ENCODE data around the gene RPL36.
A peak's percentile ranks its signal among the peaks of the same experiment; 100 is the strongest.
"Not testable (repeated sequence)": the region's sequence is repeated elsewhere in the genome, so short reads cannot be mapped to it uniquely, and the experiment has no call there.

Gene RPL36

DNA sequence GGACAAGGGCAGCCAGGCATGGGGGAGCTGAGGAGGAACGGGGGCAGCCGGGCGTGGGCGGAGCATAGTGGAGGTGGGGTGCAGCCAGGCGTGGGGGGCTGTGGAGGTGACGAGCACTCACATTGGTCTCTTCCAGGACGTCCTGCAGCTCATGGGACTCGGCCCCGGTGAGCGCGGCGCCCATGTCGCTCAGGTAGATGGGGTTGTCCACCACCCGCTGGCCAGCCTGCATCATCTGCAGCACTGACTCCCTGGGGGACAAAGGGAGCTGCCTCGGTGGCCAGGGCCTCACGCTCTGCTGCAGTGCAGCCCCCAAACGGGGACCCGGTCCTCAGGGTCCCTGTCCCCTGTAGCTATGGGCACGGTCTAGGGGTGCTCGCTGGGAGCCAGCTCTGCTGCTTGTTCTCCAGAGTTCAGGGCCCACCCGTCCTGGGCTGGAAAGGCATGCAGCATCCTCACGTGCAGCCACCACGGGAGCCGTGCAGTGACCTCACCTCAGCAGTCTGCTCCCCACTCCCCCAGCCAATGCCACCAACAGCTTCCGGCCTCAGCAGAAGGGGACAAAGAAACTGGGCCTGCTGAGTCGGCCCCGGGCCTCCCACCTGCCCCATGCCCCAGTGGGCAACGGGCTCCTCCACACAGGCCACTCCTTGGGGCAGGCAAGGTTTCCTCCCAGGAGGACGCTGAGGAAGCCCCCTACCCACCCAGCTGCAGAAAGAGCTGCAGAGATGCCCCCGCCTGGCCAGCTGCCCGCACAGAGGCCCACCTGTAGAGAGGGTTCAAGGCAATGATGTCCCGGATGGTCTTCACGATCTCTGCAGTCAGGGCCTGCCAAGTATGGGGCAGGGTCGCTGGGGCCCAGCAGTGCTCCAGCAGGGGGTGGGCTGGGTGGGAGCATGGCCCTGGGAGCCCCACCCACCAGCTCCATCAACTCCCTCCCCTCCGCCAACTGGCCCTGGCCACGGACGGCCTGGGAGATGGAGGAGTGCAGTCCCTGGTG lies 17.8 kb downstream of the RPL36 start:
- DNase-seq: no peak

DNA sequence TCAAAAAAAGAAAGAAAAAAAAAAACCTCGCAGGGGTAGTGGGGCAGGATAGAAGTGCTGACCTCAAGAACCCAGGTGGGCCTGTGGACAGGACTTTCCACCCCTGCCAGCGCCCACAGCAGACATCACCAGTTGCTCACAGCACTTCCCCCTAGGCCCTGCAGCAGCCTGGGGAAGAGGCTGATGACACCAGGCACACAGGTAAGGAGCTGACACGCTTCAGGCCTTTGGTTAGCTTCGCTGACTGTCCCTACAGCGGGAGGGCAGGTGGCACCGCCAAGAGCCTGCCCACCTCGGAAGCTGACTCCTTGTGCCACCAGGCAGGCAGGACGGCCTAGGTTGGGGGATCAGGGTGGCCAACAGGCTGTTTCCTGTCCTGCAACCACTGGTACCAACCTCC lies 20.9 kb downstream of the RPL36 start:
- DNase-seq: no peak

DNA sequence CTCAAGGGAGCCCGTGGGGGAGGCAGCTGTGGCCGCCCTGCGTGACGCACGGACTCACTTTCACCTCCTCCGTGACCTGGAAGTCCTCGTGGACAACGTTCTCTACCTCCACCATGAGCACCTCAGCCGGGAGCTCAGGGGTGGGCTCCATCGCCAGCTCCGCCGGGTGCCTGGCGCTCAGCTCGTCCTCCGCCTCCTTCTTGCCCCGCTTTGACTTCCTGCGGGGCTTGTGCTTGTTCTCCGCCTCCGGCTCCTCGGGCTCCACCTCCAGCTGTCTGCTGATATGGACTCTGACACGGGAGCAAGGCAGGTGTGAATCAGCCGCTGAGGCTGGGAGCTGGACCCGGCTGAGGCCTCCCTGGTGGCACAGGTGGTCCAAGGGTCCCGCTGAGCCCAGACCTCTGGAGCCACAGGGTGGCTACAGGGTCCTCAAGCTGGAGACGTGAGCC lies 21.6 kb downstream of the RPL36 start:
- no peak for DNase-seq

DNA sequence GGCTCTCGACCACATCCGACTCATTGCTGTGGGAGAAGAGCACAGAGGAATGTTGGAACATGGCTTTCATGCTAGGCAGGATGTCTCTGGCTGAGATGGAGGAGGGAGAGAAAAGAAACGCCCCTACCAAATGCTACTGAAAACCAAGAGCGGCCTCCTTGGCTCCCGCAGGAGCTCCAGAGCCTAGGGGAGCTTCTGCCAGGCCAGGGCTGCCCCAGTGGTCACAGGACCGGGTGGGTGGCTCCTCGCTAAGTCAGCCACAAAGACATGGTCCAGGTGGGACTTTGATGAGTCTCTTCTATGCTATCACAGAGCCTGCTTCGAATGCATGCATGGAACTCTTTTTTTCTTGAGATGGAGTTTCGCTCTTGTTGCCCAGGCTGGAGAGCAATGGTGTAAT lies 23.1 kb downstream of the RPL36 start:
- DNase-seq: no peak

DNA sequence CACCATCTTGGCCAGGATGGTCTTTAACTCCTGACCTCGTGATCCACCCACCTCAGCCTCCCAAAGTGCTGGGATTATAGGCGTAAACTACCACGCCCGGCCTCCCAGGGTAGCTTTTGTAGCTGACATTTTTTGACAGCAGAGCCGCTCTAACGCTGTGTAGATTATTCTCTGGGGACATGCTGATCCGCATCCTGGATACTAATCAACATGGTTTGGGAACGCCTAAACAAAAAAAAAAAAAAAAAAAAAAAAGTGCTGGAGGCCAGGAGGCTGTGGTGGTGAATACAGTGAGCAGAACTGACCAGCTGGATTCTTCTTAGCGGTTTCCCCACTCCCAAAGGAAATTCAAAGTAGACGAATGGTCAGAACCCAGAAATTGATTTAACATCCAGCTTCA lies 24.7 kb downstream of the RPL36 start:
- no peak for DNase-seq

DNA sequence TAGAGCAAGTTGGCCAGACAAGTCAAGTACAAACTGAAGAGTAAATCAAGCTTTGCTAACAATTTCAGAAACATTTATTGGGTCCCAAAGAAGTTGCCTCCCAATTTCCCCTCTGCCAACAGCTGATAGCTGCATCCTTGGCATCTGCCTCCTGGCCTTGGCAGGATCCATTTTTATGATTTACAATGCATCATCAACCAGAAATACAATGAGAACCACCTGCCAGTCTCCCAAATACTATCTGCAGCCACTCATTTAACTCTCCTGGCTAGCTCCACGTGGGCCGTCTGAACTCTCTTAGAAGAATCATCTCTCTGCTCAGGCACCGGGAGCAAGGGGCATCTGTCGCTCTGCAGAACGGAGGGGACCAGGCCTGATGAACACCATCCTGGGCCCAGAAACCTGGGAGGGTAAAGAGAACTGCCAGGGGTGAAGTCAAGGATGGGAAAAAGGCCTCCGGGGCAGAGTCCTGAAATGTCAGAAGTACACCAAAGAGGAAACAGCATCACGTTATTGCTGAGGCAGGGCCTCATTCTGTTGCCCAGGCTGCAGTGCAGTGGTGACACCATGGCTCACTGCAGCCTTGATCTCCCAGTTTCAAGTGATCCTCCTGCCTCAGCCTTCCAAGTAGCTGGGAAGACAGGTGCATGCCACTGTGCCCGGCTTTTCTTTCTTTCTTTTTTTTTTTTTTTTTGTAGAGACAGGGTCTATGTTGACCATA lies 27.3 kb downstream of the RPL36 start:
- no peak for DNase-seq

DNA sequence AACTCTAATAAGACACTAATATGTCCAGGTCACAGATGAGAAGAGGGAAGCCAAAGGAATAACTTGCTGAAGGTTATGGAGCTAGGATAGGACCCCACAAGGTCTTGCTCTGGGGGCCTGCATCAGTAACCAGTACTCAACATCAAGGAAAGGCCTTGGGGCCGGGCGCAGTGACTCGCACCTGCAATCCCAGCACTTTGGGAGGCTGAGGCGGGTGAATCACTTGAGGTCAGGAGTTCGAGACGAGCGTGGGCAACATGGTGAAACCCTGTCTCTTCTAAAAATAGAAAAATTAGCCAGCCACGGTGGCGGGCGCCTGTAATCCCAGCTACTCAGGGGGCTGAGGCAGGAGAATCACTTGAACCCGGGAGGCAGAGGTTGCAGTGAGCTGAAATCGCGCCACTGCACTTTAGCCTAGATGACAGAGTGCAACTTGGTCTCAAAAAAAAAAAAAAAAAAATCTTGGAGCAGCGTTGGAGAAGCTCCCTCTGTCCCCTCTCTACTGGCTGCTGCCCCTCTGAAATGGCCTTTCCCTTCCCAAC lies 28.0 kb downstream of the RPL36 start:
- no peak for DNase-seq

DNA sequence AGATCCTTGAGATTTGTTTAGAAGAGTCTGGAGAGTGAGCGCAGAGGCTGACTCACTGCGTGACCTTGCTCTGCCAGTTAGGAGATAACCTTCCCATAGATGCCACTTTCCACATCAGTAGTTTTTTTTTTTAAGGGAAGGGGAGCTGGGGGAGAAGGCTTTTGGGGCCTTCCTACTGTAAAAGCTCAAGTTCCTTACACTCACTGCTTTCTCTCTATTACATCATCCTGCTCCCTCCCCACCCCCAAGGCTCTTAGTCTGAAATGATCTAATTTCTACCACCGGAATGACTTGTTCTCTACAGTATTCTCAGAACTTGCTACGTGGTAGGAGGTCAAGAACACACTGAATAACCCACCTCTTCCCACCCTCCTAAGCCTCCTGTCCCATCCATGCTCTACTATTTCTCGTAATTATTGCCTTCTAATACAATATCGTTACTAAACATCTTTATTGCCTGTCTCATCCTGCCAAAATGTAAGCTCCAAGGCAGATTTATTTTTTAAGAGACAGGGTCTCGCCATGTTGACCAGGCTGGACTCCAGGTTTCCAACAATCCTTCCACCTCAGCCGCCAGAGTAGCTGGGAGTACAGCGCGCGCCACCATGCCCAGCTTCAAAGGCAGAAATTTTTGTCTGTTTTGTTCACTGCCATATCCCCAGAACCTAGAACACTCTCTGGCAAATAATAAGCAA lies 28.6 kb downstream of the RPL36 start:
- no peak for DNase-seq

DNA sequence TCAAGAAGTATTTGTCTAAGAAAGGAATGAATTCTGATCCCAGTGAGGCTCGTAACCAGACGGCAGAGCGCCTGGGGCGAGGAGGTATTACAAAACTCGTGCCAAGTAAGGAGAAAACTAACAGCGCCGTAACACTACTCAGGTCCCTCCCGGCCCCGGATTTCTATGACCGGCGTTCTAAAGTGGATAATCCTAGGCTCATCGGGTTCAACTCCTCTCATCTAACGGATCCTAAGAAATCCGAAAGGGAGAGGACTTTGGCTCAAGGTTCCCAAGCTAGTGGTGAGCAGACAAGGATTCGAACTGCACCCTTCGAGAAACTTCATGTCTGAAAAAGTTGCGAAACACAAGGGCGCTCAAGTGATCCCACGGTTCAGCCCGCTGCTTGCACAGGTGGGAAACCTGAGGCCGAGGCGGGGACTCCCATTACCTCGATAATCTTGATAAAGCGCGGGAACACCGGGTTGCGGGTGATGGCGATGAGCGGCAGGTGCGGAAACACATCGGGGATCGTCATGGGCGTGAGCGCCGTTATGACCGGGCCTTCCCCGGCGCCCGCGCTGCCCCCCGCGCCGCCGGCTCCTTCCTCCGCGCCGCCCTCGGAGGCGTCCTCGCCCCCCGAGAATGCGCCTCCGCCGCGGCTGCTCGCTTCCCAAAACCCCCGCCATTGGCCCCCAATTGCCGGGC lies 29.3 kb downstream of the RPL36 start:
- peak; percentile 8 for DNase-seq

DNA sequence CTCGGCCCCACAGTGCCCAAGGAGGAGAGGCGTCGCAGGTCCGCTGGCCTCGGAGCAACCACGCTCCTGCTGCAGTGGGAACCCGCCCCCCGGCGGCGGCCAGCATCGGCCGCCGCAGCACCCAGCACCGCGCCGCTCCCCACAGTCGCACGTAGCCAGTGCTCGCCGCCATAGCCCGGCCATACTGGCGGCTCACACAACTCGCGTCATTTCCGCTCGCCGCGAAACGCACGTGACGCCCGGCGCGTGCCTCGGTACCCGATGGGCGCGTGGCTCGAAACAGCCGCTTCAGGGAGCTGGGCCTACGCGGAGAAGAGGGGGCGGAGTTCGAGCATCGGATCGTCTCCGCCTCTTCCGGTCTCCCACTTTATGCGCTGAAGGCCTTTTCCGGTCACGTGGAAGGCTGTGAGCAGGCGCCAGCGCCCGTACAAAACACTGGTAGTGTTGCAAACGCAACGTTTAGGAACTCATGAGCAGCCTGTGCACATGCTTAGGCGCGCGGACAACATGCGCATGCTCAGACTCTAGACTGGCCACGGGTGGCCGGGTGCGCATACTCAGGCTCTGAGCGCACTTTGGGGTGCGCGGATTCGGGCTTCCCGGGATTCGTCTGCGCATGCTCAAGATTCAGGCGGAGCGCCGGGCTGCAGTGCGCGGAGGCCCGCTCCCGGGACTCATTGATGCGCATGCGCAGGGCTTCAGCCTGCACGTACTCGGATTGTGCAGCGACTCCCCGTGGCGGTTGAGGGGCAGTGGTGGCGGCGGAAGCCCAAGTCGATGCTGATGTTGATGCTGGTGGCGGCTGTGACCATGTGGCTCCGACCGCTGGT lies 30.1 kb downstream of the RPL36 start, which contains the start of the genes CATSPERD and LONP1:
CATSPERD (plus strand) TSS at position 677 of the 830 bp plus-strand sequence; CDS start at position 778, 101 bp downstream.
LONP1 (minus strand) TSS at position 186 of the 830 bp plus-strand sequence; CDS start at position 172, 14 bp downstream.
- DNase-seq: peak; percentile 97

DNA sequence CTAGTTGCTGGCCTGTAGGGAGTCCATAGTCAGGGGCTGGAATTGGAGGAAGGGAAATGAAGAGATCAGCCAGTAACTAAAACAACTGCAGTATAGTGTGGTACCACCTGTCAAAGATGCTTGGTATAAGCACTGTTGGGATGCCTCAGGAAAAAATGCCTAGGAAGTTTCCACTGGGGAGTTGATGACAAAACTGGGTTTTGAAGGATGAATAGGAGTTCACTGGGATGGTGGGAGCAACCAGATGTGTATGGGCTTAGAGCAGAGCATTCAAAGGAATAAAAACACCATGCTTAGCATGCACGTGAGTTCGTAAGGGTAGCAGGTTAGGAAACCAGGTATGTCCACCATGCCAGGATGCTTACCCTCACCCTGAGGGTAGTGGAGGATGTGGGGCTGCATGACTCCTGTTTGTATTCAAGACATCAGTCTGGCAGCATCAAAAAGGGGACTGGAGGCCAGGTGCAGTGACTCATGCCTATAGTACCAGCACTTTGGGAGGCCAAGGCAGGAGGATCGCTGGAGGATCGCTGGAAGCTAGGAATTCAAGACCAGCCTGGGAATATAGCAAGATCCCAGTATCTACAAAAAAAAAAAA lies 37.5 kb downstream of the RPL36 start:
- no peak for DNase-seq

DNA sequence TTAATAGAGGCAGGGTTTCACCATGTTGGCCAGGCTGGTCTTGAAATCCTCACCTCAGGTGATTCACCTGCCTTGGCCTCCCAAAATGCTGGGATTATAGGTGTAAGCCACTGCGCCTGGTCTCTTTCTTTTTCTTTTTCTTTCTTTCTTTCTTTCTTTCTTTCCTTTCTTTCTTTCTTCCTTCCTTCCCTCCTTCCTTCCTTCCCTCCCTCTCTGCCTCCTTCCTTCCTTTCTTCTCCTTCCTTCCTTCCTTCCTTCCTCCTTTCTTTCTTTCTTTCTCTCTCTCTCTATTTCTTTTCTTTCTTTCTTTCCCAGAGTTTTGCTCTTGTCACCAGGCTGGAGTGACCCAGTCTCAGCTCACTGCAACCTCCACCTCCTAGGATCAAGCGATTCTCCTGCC lies 43.1 kb downstream of the RPL36 start:
- not testable (repeated sequence) for DNase-seq

DNA sequence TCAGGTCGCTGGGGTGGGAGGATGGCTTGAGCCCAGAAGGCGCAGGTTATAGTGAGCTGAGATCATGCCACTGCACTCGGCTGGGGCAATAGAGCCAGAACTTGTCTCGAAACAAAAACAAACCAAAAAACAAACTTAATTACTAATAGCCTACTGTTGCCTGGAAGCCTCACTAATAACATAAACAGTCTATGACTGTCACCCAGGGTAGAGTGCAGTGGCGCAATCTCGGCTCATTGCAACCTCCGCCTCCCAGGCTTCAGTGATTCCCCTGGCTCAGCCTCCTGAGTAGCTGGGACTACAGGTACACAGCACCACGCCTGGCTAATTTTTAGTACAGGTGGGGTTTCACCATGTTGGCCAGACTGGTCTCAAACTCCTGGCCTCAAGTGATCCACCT lies 48.3 kb downstream of the RPL36 start:
- no peak for DNase-seq
